Stomach (tissue), 9 donors: ENCODE measurements around the gene MEAK7. TPM values are rescaled to one million over a fixed set of nuclear protein-coding genes. Genes with fewer than 3 reads are reported as not detected.

Experiments
- DNase-seq, 2 donors: peaks; one replicate each; pipeline versions ENCODE4 v3.0.0 to v3.0.0-alpha.2; 2013 to 2019
- H3K27ac ChIP-seq, 5 donors: fragments of 200-600 bp in 4 of 5; sonication (generic) in 4 of 5; one replicate each; pipeline ENCODE4 v1.5.1; 2013 to 2019; ENCODE audit warnings: mild to moderate bottlenecking in 1 of 5, moderate library complexity in 1 of 5
- H3K27me3 ChIP-seq, 3 donors: fragments of 200-600 bp; sonication (generic); one replicate each; pipeline ENCODE4 v1.5.1; 2017 to 2019; ENCODE audit warnings: mixed run types in 1 of 3
- H3K36me3 ChIP-seq, 4 donors: fragments of 200-600 bp; sonication (generic); 1 replicate in 3 of 4; 2 replicates in 1 of 4; pipeline ENCODE4 v1.5.1; 2016 to 2019
- H3K4me1 ChIP-seq, 4 donors: fragments of 200-600 bp; sonication (generic); one replicate each; pipeline ENCODE4 v1.5.1; 2016 to 2019
- H3K4me3 ChIP-seq, 4 donors: fragments of 200-600 bp; sonication (generic) in 3 of 4; one replicate each; pipeline ENCODE4 v1.5.1; 2016 to 2019; ENCODE audit warnings: mild to moderate bottlenecking in 1 of 4
- H3K9me3 ChIP-seq, 4 donors: fragments of 200-600 bp; sonication (generic); one replicate each; pipeline ENCODE4 v1.5.1; 2016 to 2019
- CTCF ChIP-seq, 7 experiments: fragments of 450-650 bp in 4 of 7; fragments of 200-600 bp in 3 of 7; sonication (generic) in 3 of 7; IDR thresholded peaks; one replicate each; pipeline ENCODE4 v1.5.1; 2016 to 2019; ENCODE audit warnings: antibody characterized with exemption in 7 of 7, control low read depth in 2 of 7, mild to moderate bottlenecking in 1 of 7
- EP300 ChIP-seq: sonication (generic); formaldehyde crosslinking; IDR thresholded peaks from one replicate; pipeline ENCODE4 v1.6.1; 2017; ENCODE audit warnings: antibody characterized with exemption
- POLR2A ChIP-seq, 4 donors: fragments of 450-650 bp; IDR thresholded peaks; one replicate each; pipeline ENCODE4 v1.6.1; 2016; ENCODE audit warnings: antibody characterized with exemption in 4 of 4, control low read depth in 2 of 4, mild to moderate bottlenecking in 1 of 4, moderate library complexity in 1 of 4
- POLR2AphosphoS5 ChIP-seq, 3 donors: sonication (generic); formaldehyde crosslinking; IDR thresholded peaks; one replicate each; pipeline ENCODE4 v1.6.1; 2016; ENCODE audit warnings: antibody characterized with exemption in 3 of 3
- WGBS, 5 donors: extraction: QIAGEN DNeasy Blood & Tissue Kit in 3 of 5; methylation state at CpG; one replicate each; pipeline versions ENCODE4 v1.1.5 to v1.1.7; 2013 to 2018; 5-methylcytosine and 5-hydroxymethylcytosine counted together
- intact Hi-C: fragments of 100-400 bp; cut with DNase I; formaldehyde crosslinking; loops from one replicate; pipeline ENCODE4 v1.15.1; 2023; ENCODE audit warnings: low total_unique reads
- polyA plus RNA-seq, 3 donors: library from polyadenylated mRNA; stranded (reverse); fragments of 200-250 nt; gene quantifications; one replicate each; pipeline ENCODE4 v1.2.3, GENCODE V29; 2013
- total RNA-seq, 5 donors: library from RNA; depleted of rRNA; stranded (reverse); fragments of >200 nt; gene quantifications; one replicate each; pipeline versions ENCODE4 v1.1.0 to v1.2.3, GENCODE V29; 2014 to 2016
- donor health status: healthy with polysubstance abuse.
- donor health status: Bipolar disorder and iron deficiency.
- donor health status: healthy.

Gene MEAK7
- total and polyA plus RNA-seq, 8 donors = 3.9 to 21.1 (median 6.9) TPM

- TF ChIP-seq POLR2A (IDR thresholded peaks at IDR 0.05) (no peak), POLR2AphosphoS5 (IDR thresholded peaks at IDR 0.05) (no peak), CTCF (IDR thresholded peaks at IDR 0.05) (no peak), EP300 (no peak)
- intact Hi-C loops = no loop called here
- H3K27ac ChIP-seq = no peak overlapping the region
- no peak overlapping the region for H3K4me3 ChIP-seq
- no peaks in the 10 kb centered on the region for H3K36me3 ChIP-seq
- no peak for DNase-seq
- 92 to 97% (median 96%) methylated on average over 4 of the region's 4 CpGs for WGBS, 5 donors
- H3K4me1 ChIP-seq = no peaks in the 10 kb centered on the region
- no peaks in the 10 kb centered on the region for H3K9me3 ChIP-seq
- H3K27me3 ChIP-seq = peaks cover 0 to 7% (median 0%) of the 10 kb centered on the region in 3 donors
Observed at GRCh38 chr16:84540194-84540593, 35.7 kb upstream of the MEAK7 start.

GRCh38 chr16:84538222-84538840, 33.9 kb upstream of the MEAK7 start:
- Histone ChIP-seq H3K4me1 (peaks cover 0 to 2% (median under 1%) of the 10 kb centered on the region in 4 donors), H3K4me3 (no peak overlapping the region), H3K36me3 (no peaks in the 10 kb centered on the region), H3K27me3 (no peaks in the 10 kb centered on the region), H3K9me3 (no peaks in the 10 kb centered on the region), H3K27ac (no peak overlapping the region)
- 87 to 97% (median 91%) methylated on average over 6 of the region's 6 CpGs for WGBS, 5 donors
- DNase-seq = no peak
- intact Hi-C loops = no loop called here
- no peak for TF ChIP-seq CTCF (IDR thresholded peaks at IDR 0.05)

GRCh38 chr16:84537491-84538151, 33.2 kb upstream of the MEAK7 start:
- no peak for DNase-seq
- Histone ChIP-seq H3K27me3 (no peaks in the 10 kb centered on the region), H3K27ac (no peak overlapping the region), H3K9me3 (no peaks in the 10 kb centered on the region), H3K4me1 (peaks cover 3 to 9% (median 7%) of the 10 kb centered on the region in 4 donors), H3K36me3 (no peaks in the 10 kb centered on the region), H3K4me3 (no peak overlapping the region)
- TF ChIP-seq POLR2A (IDR thresholded peaks at IDR 0.05) (no peak), POLR2AphosphoS5 (IDR thresholded peaks at IDR 0.05) (no peak), CTCF (IDR thresholded peaks at IDR 0.05) (no peak), EP300 (no peak)
- intact Hi-C loops = no loop called here
- WGBS, 5 donors = 69 to 85% (median 82%) methylated on average over 10 to 11 of the region's 11 CpGs

GRCh38 chr16:84535851-84536250, 31.4 kb upstream of the MEAK7 start:
- H3K4me1 ChIP-seq = peaks cover 13 to 24% (median 21%) of the 10 kb centered on the region in 4 donors
- H3K9me3 ChIP-seq = no peaks in the 10 kb centered on the region
- no peak overlapping the region for H3K27ac ChIP-seq
- DNase-seq = no peak
- TF ChIP-seq EP300 (no peak), CTCF (IDR thresholded peaks at IDR 0.05) (no peak), POLR2A (IDR thresholded peaks at IDR 0.05) (no peak), POLR2AphosphoS5 (IDR thresholded peaks at IDR 0.05) (no peak)
- WGBS, 5 donors = 87 to 89% (median 88%) methylated on average over 9 of the region's 9 CpGs
- H3K27me3 ChIP-seq = no peaks in the 10 kb centered on the region
- H3K4me3 ChIP-seq = no peak overlapping the region
- H3K36me3 ChIP-seq = no peaks in the 10 kb centered on the region
- intact Hi-C loops = no loop called here
